ENCODE data around the gene MYMX.

DNA sequence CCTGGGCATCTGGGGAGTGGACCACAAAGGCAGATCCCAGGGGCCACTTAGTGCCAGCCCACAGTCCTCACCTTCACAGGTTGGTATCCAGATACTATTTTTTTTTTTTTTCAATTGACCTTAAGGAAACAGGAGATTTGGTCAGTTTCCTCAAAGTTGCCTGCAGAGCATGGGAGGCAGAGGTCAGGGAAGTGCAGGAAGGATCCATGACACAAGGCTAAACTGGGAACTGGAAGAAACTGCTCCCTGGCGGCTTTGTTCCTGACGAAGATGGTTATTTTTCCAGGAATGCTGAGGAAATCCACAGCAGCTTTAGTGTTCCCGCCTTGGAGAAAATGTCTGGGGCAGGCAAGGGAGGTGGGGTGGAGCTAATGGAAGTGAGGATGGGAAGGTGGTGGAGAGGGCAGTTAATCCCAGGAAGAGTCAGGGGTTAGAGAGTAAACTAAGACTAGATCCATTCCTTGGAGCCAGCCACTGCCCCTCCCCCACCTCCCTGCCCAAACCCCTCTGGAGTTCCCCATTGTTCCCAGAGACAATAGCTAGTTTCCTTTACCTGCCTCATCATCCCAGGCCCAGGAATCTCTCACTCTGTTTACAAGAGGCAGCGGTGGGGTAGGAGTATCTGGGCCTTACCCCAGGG, 14.3 kb upstream of the MYMX start:
- TF ChIP-seq, protein P1, sequence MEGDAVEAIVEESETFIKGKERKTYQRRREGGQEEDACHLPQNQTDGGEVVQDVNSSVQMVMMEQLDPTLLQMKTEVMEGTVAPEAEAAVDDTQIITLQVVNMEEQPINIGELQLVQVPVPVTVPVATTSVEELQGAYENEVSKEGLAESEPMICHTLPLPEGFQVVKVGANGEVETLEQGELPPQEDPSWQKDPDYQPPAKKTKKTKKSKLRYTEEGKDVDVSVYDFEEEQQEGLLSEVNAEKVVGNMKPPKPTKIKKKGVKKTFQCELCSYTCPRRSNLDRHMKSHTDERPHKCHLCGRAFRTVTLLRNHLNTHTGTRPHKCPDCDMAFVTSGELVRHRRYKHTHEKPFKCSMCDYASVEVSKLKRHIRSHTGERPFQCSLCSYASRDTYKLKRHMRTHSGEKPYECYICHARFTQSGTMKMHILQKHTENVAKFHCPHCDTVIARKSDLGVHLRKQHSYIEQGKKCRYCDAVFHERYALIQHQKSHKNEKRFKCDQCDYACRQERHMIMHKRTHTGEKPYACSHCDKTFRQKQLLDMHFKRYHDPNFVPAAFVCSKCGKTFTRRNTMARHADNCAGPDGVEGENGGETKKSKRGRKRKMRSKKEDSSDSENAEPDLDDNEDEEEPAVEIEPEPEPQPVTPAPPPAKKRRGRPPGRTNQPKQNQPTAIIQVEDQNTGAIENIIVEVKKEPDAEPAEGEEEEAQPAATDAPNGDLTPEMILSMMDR (IDR thresholded peaks at IDR 0.05; ENCODE audit: borderline replicate concordance, extremely low read depth, low read length, poor library complexity, severe bottlenecking): no peak
- TF ChIP-seq EZH2 (IDR thresholded peaks at IDR 0.05; ENCODE audit: borderline replicate concordance, low read depth, low read length, severe bottlenecking): no peak

Measured in DND-41 (cell line).